Stimulated activated CD4-positive, alpha-beta T cell treated with anti-CD3 and anti-CD28 coated beads, TNF-alpha, amount 100 ng/mL, for 24 hours (primary cell): ENCODE results near the gene HMGCL.
"Not testable (repeated sequence)": the region's sequence is repeated elsewhere in the genome, so short reads cannot be mapped to it uniquely, and the experiment has no call there.

ENCODE experiments used
- DNase-seq, 3 experiments: peaks; one replicate each; pipeline ENCODE4 v3.0.0-alpha.2; 2020; ENCODE audit warnings: low read depth in 3 of 3

HMGCL gene

DNA sequence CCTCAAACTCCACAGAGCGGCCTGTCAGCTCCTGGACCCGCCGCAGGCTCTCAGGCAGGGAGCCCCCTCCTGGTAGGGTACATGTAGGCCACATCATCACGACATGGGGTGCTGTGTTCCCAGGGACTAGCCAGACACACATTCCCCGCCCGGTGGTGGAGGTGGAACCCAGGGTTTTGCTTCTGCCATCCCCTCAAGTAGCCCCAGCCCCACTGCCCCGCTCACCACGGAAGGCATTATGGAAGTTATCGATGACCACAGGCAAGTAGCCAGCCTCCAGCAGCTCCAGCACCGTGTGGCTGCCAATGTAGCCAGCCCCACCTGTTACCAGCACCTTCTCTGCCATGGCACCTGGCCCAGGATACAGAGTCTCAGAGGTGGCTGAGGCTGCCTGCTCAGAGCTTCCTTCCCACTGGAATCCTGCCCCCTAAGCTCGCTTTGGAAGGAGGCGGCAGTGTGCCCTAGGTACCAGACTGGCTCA, 26.5 kb downstream of the HMGCL start:
- no peak for DNase-seq

GRCh38 chr1:23797478-23798448, 27.5 kb downstream of the HMGCL start:
- DNase-seq = no peak

GRCh38 chr1:23796466-23797271, 28.6 kb downstream of the HMGCL start:
- DNase-seq = no peak

GRCh38 chr1:23795676-23796465, 29.4 kb downstream of the HMGCL start:
- DNase-seq = no peak

DNA sequence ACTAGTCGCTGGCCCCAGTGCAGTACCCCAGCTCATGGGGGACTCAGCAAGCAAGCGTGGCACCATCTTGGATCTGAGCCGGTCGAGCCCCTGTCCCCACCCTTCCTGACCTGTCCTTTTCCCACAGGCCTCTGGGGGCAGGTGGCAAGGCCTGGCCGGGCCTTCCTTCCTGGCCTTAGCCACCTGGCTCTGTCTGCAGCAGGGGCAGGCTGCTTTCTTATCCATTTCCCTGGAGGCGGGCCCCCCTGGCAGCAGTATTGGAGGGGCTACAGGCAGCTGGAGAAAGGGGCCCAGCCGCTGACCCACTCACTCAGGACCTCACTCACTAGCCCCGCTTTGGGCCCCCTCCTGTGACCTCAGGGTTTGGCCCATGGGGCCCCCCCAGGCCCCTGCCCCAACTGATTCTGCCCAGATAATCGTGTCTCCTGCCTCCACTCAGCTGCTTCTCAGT, 30.5 kb downstream of the HMGCL start:
- not testable (repeated sequence) for DNase-seq

GRCh38 chr1:23793861-23794731, 31.1 kb downstream of the HMGCL start:
- DNase-seq = no peak

- no peak for DNase-seq
Observed at GRCh38 chr1:23793018-23793781, 32.0 kb downstream of the HMGCL start.

GRCh38 chr1:23792151-23792945, 32.9 kb downstream of the HMGCL start:
- no peak for DNase-seq

GRCh38 chr1:23791516-23792047, 33.6 kb downstream of the HMGCL start:
- DNase-seq = no peak

DNA sequence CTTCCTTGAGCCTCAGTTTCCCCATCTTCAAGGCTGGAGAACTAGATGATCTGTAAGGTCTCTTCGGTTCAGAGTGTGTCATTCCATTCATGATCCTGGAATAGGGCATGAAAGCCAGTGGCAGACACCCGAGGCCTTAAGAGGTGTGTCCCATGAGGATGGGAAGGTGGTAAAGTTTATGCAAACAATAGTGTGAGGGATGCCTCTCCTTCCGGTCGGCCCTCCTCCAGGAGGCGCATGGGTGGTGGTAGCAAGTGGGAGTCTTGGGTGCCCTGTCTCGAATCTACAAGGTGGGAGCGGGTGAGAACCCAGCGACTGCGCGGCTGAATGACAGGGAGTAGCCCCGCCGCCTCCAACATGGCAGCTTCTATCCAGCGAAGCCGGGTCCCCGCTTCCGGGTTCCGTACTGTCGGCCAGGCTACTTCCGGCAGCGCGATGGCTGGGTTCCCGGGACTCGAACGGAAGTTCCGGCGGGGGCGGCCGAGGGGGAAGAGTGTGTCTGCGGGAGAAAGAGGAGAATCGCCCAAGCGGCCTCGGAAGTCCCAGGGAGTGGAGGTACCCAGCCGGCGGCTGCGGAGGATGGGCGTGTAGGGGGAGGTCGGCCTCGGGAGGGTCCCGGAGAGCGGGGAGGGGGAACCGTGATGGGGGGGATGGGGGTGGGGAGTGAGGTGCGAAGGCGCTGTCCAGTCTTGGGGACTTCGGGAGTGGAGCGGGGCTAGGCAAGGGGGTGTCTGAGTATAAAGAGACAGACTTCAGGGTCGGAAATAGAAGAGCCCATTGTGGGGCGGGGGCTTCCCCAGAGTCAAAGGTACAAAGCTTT, 34.3 kb downstream of the HMGCL start, which contains the start of gene LYPLA2:
Gene LYPLA2, plus strand, starts transcription at position 450 of the 820 bp plus-strand sequence. CDS start 1,538 bp downstream, outside the sequence.
- peak; percentile 82 to 91 (median 83) for DNase-seq

- no peak for DNase-seq
Observed at GRCh38 chr1:23788695-23789094, 36.5 kb downstream of the HMGCL start.

DNA sequence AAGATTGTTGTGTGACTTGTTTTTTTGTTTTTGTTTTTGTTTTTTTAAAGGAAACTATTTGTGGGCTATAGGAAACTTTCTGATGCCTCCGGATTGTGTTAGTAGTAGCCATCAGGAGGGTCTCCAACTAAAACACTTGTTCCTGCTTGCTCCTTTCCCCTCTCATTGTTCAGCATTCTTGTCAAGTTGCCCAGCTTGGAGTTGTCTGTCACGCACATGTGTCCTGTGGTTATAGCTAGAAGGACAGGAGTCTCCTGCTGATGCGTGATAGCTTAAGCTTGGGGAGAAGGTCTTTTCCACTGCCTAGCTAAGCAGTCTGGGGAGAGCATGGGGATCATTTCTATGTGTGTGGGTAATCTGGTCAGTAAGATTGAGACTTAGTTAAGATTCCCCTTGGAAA, 37.5 kb downstream of the HMGCL start:
- no peak for DNase-seq

GRCh38 chr1:23784846-23785245, 40.4 kb downstream of the HMGCL start:
- no peak for DNase-seq

DNA sequence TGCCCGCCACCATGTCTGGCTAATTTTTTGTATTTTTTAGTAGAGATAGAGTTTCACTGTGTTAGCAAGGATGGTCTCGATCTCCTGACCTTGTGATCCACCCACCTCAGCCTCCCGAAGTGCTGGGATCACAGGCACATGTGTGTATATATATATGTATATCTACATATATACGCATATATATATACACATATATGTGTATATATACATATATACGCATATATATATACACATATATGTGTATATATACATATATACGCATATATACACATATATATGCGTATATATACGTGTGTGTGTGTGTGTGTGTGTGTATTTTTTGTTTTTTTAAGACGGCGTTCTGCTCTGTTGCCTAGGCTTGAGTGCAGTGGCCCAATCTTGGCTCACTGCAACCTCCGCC, 42.1 kb downstream of the HMGCL start:
- not testable (repeated sequence) for DNase-seq

DNA sequence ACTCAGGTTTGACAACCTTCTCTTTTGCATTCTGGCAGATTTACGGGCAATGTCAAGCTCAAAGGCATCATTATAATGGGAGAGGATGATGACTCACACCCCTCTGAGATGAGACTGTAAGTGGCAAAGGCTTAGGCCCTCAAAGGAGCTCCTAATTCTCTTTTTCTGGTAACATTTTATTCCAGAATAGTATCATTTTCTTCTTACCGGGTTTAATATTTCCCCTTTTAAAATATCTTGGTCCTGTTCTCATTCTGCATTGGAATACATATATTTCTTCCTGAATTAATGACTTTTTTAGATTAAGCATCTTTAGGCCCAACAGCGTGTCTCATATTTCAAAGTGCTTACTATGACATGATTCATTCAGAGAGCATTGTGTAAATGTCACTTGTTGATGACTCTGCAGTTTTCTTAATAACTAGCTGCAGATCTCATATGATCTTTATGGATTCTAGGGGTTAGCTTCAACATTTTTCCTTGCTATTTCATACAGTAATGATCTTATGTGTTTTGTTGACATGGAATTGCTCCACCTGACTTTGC, 45.3 kb downstream of the HMGCL start:
- no peak for DNase-seq

DNA sequence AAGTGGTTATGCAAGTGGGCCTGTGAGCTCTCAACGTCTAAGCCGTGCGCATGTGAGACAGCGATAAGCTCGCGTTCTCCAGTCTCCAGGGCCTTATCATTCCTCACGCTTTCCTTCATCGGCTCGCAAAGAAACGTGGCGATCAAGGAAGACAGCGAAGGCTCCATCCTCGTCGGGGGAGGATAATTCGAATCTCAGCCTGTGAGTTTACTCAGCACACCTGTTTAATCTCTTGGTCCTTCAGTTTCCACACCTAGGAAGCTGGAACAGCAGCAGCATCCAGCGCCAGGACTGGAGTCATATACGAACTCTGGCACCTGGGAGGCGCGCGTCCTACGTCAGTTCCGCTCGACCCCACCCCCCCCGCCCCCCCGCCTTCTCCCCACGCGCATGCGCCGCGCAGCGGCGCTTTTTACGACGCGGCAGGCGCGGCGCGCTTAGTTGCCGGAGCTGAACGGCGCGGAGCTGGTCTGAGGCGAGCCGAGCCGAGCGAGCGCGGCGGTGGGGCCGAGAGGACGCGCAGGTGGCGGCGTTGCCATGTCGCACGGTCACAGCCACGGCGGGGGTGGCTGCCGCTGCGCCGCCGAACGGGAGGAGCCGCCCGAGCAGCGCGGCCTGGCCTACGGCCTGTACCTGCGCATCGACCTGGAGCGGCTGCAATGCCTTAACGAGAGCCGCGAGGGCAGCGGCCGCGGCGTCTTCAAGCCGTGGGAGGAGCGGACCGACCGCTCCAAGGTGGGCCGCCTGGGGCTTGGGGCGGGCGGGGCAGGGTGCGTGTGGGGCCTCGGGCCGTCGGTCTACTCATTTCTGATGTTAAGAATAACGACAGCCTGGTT, 47.0 kb downstream of the HMGCL start, which contains the start of gene PITHD1:
Gene PITHD1, plus strand, starts transcription at position 440 of the 836 bp plus-strand sequence. Its CDS starts 98 bp downstream, at position 538.
- DNase-seq = peak; percentile 54 to 76 (median 62)
